SIG-M5 treated with dmso at 0.1 percent for 504 hours (cell line): Measurements from ENCODE around the gene PLXDC2.

Experiments used
- DNase-seq: peaks from one replicate; lab custom pipeline; 2025; ENCODE audit not compliant: unreplicated experiment; lab: John Stamatoyannopoulos, UW

Gene PLXDC2

DNA sequence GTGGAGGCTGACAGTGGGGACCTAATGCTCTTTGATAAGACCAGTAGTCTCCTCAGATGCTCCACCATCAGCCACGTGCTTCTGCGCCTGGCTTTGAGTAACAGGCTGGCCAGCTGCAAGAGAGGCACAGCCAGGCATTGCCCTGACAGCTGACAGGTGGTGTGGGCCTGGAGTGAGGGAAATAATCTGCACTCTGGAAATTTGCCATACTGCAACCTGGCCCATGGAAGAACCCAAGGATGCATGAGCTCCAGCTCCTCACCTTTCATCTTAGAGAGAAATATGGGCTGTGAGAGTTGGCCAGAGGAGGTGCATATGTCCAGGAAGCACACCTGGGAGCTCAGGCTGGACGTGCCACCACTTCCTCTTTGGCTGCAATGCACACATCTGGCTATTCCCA is 118.9 kb downstream of the PLXDC2 start:
- no peak for DNase-seq

DNA sequence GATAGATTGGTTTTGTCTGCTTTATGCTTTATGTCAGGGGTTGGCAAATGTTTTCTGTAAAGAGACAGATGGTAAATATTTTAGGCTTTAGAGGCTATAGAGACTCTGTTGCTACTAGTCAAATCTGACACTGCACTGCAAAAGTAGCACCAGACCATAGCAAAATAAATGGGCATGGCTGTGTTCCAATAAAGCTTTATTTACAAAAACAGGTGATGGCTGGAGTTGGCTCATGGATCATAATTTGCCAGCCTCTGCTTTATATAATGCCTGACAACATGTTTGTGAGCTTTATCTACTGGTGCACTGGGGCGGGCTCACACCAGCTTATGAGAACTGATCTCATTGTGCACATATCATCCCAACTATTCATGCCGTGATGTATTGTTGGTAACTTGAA is 120.1 kb downstream of the PLXDC2 start:
- DNase-seq, result no peak

GRCh38 chr10:19937989-19938388 is 121.8 kb downstream of the PLXDC2 start:
- no peak for DNase-seq

GRCh38 chr10:19941206-19941880 is 125.1 kb downstream of the PLXDC2 start:
- no peak for DNase-seq

DNA sequence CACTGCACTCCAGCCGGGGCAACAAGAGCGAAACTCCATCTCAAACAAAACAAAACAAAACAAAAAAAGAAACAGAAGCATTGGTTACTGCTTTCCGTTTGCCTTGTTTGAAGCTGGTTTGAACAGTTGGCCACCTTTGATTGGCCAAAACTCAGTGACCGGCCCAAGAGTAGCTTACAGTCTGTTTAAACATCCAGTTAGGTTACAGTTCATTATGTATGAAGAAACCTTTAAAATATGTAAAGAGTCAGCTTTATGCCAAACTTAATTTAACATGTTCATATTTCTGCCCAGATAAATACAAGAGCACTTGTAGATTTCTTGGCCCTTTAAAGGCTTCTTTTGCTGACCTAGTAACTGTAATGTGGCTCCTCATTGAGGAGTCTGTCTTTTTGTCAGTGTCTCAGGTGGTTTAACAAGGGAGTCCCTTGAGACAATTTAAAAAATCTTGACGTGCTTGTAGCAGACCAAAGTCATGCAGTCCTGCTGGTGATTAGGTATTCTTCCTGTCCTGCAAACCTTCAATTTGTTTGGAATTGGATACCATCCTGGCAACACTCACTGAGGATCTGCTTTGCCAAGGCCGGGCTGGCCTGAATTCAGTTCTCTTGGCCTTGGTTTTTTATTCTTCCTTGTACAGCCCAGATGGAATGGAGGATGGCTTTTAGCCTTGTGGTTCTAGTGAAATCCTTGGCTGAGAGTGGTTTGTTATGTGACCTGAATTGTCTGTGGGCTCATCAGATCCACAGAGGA is 128.9 kb downstream of the PLXDC2 start:
- no peak for DNase-seq

GRCh38 chr10:19946245-19946644 is 130.0 kb downstream of the PLXDC2 start:
- DNase-seq, result no peak

- DNase-seq, result no peak
These were observed 130.6 kb downstream of the PLXDC2 start for GRCh38 chr10:19946791-19947190.

DNA sequence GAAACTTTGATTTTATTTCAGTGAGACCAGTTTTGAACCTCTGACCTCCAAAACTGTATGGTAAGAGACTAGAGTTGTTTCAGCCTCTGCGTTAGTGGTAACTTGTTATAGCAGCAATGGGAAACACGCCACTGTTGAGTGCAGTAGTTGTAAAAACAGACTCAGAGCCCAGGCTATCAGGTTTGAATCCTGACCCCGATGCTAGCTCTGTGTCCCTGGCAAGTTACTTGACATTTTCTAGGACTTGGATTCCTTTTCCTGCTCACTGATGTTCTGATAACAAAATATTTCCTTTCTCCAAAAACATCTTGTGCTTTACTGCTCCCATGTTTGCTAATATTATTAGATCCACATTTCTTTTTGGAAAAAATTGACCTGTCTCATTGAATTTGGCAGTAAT is 131.0 kb downstream of the PLXDC2 start:
- no peak for DNase-seq

GRCh38 chr10:19947656-19948055 is 131.4 kb downstream of the PLXDC2 start:
- no peak for DNase-seq

DNA sequence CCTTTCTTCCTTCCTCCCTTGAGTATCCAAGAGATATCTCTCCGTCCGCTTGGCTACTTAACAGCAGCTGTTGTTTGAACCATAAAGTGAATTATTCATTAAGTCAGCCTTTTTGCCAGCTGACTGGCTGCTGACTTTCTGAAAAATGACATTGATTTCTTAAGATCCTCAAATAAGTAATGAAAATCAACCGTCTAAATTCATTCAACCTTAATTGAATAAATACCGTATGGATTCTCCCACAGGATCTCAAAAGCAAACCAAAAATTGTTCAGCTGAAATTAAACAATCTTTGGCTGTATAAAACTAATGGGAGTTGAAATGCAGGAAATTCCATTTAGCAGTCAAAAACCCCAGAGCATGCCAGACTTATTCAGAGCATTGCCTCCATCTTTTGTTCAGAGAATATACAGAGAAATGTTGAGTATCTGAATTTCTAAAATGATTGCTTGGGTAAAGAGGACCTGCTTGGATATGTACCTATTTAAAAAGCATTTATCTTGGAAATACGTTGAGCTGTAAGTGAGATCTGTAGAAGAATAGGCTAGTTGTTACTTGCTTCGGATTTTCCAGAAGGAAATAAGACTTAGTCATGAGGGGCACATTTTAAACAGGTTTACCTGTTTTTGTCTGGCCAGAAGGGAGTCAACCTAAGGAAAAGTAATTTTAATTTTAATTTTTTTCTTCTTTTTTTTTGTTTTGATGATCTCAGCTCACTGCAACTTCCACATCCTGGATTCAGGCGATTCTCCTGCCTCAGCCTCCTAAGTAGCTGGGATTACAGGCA is 136.2 kb downstream of the PLXDC2 start:
- no peak for DNase-seq

DNA sequence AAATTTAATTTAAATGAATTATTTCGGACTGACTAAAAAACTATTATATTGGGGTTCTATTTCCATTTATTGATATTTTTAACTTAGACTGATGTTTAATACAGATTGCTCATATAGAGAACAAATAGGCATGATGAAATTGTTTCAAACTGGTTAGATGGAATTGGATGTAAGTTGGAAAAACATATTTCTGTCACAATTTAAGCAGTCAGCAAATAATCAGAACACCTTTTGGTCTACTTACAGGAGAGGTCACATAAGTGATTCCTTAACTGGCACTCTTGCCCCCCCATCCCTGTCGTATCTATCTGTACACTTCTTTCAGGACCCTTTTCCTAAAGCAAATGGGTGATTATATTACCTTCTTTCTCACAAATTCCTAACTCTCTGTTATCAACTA is 138.4 kb downstream of the PLXDC2 start:
- no peak for DNase-seq

DNA sequence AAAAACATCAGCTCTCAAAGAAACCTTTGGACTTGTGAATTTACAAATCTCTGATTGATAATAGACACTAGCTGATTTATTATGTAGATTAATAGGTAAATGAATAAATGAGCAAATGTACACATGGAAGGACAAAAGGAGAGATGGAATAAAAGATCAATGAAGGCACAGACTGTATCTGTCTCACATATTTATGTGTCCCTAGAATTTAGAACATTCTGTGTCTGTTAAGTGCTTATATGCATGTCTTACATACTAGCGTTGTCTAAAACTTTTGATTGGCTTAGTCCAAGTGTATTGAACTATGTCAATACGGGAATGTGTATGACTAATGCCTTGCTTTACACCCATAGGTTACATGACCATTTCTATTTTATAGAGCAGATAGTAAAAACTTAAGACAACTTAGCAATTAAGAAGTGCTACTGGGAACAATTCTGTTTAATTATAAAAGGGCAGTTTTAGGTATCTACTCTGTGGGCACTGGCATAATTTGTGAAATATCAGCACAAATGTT is 140.3 kb downstream of the PLXDC2 start:
- DNase-seq, result no peak

GRCh38 chr10:19958787-19959186 is 142.6 kb downstream of the PLXDC2 start:
- DNase-seq, result no peak

DNA sequence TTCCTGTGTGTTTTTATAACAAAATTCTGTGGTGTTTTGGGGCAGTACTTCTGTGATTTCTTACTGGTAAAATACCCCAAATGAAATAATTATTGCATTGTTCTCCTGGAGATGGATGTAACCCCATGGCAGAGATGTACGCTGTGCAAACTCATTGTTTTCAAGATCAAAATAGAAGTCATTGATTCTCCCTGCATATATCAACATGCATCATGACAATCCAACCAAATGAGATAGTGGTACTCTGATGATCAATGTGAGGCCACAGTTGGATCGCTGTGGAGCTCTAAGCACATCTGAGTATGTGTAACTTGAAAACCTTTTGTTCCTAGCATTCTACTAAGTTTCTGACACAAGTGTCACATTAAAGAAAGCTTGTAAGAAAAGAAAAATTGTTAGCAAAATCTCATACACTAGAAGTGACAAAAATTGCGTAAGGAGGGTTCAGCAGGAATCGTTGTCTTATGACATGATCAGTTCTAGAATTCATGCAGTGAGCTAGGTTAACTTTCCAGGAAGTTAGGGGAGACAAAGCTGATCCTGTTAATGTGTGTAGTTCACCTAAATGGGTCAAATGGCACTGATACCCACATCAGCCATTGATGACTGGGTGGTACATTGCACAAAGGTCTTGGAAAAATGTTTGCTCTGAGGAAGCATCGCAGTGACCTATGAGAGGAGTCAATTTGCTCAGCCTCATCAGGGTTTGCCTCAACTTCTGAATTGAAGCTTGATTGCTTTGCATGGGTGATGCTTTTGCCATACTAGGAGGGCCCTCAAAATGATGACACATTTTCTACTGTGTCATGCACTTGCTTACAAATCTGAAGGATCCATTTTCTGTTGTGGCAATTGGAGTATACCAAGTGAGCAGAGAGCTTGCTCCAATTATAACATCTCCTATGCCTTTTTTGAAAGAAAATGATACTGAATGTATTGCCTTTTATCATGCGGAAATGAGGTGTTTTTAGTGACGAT is 145.1 kb downstream of the PLXDC2 start:
- DNase-seq, result no peak

DNA sequence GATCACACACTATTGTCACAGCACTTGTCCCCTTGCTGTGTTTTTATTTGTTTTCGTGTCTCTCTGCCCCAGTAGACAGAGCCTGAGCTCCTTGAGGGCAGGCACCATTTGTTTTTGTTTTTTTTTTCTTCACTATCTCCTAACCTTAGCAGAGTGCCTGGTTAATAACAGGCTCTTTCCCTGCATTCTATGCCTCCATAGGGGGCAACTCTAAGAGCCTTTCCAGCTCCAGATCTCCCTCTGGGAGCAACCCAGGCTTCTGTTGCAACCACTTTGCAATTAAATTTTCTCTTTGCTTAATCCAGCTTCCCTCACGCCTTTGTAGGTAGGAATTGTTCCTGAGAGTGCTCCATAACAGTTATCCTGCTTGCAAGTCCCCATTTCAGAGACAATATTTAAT is 148.4 kb downstream of the PLXDC2 start:
- DNase-seq, result no peak

- no peak for DNase-seq
These were observed 150.5 kb downstream of the PLXDC2 start for GRCh38 chr10:19966751-19967150.

- DNase-seq, result no peak
These were observed 151.7 kb downstream of the PLXDC2 start for GRCh38 chr10:19967981-19968380.

DNA sequence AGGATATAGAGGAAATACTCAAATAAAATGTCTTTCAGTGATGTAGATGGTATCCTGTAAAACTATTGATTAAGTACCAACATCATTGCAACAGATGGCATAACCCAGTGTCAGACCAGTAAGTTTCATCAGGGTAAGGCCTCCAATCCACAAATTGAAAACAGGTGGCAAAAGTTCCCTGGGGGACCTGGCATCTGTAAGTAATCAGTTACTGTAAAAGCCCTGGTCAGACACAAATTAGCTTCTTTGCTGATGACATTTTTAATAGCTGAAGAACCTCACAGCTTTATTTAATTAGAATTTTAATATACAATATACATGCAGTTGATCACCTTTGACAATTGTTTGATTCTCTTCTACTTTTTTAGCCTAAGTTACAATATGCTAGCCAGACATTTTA is 152.5 kb downstream of the PLXDC2 start:
- no peak for DNase-seq

- DNase-seq, result no peak
These were observed 154.0 kb downstream of the PLXDC2 start for GRCh38 chr10:19970256-19970655.

- no peak for DNase-seq
These were observed 154.5 kb downstream of the PLXDC2 start for GRCh38 chr10:19970717-19971116.
